Fibroblast of upper back skin (primary cell): Measurements from ENCODE around the gene DGCR2.
"Not testable (repeated sequence)": the region's sequence is repeated elsewhere in the genome, so short reads cannot be mapped to it uniquely, and the experiment has no call there.

Experiments used
- DNase-seq: peaks from one replicate; pipeline ENCODE4 v3.0.0-alpha.2; 2013

DGCR2 gene

GRCh38 chr22:19038164-19038546, 84.1 kb downstream of the DGCR2 start:
- DNase-seq = no peak

DNA sequence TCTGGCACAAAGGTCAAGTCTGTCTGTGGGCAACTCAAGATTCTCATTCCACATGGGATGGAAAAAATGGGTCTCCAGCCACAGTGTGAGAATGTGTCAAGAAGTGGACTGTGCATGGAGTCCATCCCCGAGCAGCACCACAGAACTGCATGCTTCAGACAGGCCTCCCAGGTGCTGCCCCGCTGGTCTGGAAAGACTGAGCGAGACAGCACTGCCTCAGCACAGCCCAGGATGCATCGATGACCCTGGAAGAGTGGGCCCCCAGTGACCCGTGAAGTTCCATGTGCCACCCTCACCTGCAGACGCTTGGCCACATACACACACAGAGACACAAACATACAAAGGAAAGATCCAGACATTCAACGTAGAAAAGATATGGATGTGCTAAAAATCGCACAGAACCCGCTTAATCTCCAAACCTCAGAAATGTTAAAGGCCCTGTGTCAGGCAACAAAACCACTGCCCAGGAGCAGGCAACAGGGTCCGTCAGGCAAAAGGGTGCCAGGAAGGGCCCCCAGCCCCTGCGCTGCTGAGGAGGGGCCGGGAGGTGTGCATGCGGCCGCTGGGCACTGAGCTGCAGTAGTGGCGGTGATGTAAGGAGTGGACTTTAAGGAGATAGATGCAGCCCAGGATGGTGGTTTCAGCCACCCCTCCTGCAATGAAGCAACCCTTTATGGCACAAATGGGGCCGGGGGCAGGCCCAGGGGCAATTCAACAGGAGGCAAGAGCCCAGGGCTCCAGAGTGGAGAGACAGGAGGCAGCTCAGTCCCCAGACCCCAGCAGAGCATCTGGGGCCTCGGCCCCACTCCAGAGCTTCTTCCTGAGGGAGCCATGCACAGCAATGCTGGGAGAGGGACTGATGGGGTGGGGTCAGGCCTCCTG, 84.7 kb downstream of the DGCR2 start:
- no peak for DNase-seq

GRCh38 chr22:19036523-19037273, 85.5 kb downstream of the DGCR2 start:
- no peak for DNase-seq

DNA sequence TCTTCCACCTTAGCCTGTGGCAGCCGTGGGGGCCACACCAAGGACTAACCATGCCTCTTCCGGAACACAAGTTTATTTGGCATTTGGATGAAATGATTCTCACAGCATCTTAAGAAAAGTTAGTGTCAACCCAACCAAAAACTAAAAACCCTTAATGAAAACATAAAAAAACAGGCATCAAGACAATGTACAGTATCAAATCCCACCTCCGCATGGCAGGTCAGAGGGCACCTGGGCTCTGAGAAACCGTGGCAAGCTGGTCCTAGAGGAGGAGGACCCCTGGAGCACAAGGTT, 86.0 kb downstream of the DGCR2 start:
- no peak for DNase-seq

DNA sequence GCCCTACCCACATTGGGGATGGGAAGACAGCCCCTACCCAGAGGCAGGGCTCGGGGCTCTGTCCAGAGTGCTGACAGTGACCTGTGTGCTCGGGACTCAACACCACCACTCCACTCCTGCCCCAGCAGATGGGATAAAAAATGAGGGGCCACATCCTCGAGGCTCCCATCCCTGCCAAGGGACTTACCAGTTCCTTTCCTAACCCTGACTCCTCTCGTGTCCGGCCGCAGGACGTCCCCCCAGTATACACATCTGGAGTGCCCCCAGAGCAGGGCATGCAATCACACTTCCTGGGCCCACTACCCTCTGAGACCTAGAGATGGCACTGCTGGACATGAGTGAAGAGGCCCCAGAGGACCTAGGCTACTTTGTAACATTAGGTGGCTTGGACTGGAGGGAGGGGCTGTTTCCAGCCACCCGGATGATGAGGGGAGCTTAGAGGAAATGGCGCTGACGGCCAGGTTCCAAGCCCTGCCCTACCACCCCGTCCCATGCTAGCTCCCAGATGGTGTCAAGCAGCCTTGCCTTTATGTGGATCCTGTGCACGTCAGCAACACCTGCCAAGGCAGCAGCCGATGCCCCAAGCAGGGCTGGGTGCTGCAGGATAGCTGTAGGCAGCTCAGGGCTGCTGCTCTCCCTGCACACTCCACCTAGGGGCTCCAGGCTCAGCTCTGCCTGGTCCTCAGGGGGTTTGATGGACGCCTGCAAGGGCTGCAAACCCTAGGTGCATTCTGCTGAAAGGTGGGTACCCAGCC, 86.6 kb downstream of the DGCR2 start:
- no peak for DNase-seq

GRCh38 chr22:19035126-19035473, 87.1 kb downstream of the DGCR2 start:
- DNase-seq = not testable (repeated sequence)

DNA sequence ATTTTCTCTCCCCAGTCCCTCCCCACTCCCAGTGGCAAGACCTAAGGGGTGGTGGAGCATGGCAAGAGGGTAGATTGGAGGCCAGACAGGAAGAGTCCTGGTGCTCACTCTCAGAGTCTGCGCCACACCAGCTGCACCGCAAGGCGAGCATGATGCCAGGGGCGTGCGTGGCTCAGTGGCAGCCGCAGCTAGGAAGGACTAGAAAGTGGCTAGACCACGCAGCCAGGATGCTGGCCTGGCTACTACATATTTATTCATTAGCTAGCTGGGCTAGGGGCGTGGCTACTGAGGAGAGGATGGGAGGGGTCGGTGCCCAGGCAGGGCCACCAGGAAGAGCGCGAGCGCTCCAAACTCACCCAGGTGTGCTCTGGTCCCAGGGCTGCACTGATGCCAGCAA, 87.5 kb downstream of the DGCR2 start:
- DNase-seq = not testable (repeated sequence)

GRCh38 chr22:19034031-19034723, 88.0 kb downstream of the DGCR2 start:
- DNase-seq = not testable (repeated sequence)

DNA sequence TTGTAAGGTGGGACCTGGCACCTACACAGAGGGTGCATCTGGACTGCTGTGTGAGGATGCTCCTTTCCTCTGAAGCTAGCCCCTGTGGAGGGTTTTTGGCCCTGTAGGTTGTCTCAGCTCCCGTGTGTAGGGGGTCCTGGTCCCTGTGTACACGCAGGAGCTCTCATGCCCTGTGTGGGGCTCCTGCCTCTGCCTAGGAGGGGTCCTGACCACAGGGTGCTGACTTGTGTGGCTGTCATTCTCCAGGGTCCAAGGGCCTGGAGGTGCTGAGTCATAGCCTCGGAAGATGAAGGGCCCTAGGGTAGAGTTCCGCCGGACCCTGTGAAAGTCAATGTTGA, 88.7 kb downstream of the DGCR2 start:
- not testable (repeated sequence) for DNase-seq

DNA sequence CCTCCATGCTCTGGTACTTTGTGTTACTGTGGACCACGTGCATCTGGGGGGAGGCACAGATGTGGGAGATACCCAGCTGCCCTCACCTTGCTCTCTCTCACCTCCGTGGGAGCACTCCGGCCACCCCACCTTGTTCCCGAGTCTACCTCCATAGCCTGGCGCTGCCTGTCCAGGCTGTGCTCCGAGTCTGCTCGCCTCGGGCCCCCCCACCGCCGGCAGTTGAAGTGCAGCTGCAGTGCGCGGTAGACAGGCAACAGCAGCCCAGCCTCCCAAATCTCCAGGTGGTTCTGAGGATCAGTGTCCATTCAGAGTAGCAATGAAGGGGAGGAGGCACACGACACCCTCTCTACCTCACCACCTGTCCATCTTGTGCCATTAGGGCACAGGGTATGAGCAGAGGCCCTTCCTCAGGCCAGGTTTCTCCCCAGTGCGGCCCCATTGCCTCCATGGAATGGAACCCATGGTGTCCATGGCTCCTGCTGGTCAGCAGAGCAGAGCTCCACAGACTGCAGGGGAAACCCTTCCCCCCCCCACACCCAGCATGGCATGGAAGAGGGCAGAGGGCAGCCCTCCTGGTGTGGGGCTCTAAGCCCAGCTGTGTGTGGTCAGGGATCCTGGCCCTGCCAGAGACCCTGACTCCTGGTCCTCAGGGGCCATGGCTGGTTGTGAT, 89.2 kb downstream of the DGCR2 start:
- not testable (repeated sequence) for DNase-seq

DNA sequence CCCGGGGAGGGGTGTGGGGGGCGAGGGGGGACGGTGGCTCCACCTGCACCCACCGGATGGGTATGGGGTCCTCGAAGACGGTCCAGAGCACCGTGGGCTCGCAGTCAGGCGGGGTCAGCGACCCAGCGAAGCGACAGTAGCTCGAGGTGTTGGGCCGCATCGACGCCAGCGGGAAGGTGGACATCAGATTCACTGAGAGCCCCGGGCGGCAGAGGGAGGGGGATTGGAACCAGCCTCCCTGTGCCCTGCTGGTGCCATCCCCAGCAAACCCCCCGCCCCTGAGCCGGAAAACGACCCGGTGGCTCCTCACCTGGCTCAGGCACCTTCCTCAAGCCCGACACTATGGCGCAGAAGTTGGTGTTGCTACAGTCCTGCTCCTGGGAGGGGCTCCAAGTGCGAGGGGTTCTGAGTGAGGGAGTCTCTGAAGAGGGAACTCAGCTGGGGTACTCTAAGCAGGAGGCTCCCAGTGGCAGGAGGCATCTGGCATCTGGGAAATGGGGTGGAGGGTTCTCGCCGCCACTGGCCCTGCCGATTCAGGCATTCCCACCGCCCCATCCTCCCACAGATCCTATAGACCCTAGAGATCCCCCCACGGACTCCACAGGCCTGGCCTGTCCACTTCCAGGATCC, 89.9 kb downstream of the DGCR2 start:
- DNase-seq = not testable (repeated sequence)

DNA sequence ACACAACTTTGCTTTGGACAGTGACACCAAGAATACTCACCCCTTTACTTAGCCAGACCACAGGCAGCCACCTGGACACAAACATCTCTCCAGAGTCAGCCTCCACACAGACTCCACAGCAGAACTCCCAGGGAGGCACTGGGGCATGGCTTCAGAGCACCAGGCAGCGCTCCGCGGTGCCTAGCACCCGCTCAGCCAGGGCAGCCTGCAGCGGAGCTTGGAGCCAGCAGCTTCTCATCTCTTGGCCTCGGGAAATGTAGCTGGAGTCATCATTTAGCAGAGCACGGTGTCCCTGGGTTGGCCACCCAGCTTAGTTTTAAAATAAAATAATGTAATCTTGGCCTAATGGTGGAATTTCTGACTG, 91.3 kb downstream of the DGCR2 start:
- not testable (repeated sequence) for DNase-seq

- DNase-seq = not testable (repeated sequence)
These were observed 91.9 kb downstream of the DGCR2 start for GRCh38 chr22:19030226-19030888.

- DNase-seq = not testable (repeated sequence)
These were observed 92.8 kb downstream of the DGCR2 start for GRCh38 chr22:19029113-19030103.

GRCh38 chr22:19028060-19028455, 94.2 kb downstream of the DGCR2 start:
- not testable (repeated sequence) for DNase-seq

DNA sequence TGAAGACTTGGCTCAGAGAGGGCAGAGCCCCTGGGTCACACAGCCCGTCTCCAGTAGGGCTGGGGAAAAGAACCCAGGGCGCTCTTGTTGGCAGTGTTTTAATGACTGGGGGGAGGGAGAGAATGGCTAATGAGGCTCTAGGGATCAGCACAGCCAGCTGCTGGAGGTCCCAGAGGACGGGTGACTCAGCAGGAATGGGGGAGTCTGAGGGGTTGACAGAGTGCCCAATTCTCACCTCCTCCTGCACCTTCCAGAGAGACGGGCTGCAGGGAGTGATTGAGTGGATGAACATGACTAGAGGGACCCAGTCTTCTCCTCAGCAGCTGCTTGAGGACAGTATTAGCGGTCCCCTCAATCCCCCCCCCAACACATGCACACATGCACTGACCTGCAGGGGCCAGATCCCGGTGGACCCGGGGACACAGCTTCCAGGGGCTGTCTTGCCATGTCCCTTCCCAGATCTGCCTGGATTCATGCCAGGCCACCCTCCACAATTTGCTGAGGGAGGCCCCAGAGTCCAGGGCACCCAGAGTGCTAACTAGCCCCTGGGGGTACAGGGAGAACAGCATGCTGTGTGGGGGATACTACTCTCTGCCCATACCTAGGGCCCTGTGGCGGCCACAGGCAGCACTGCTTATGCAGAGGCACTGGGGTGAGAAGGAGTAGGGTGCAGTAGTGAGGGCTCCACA, 94.7 kb downstream of the DGCR2 start:
- not testable (repeated sequence) for DNase-seq

DNA sequence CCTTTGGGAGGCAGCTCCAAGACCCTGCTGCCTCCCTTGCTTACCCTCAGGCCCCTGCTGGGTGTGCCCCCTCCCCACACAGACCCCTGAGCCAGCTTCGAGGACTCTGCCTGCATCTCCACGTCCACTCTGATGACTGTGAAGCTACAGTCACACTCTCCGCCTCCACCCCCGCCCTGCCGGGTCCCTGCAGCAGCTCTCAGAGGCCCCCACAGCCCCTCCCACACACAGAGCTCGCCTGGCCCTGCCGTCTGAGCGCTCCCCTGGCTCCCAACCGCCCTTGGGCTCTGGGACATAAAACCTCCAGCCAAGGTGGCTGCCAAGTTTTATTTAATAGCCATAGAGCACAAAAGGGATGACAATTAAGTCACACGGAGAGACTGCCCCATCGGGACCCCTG, 96.1 kb downstream of the DGCR2 start:
- DNase-seq = not testable (repeated sequence)

DNA sequence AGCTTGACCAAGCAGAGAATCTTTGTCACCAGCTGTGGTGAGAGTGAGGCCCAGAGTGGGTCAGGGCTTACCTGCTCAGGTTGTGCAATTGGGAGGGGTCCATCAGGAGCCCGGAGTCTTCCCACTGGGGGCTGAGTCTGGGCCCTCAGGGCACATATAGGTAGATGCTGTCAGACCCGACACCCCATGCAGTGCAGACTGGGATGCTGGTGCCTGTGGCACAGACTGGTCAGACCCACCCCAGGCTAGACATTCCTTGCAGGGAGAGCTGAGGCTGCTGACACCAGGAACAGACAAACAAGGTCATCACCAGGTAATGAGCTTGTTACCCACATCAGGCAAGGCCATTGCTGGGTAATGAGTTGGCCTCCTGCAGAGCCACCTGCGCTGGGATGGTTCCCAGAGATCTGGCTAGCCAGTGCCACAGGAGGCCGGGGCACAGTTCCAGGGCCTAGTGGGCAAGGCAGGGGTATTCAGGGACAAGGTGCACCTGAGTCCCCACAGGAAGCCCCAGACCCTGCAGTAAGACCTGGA, 97.2 kb downstream of the DGCR2 start:
- DNase-seq = not testable (repeated sequence)

GRCh38 chr22:19023931-19024330, 98.3 kb downstream of the DGCR2 start:
- not testable (repeated sequence) for DNase-seq
